HEK293 (cell line): ENCODE results near the gene RASSF3.

Source experiments
- CTCF ChIA-PET: fragments of 350-600 bp; formaldehyde crosslinking; extraction: SDS; loops from one replicate; lab custom pipeline; 2021; ENCODE audit warnings: antibody characterized with exemption; lab: Yijun Ruan, JAX
- POLR2A ChIA-PET: fragments of 300-600 bp; formaldehyde crosslinking; extraction: SDS; loops from one replicate; lab custom pipeline; 2020; ENCODE audit warnings: antibody characterized with exemption, inconsistent platforms; lab: Yijun Ruan, JAX
- H3K27ac ChIP-seq: fragments of 200-500 bp; sonication (Bioruptor generic); 2 replicates; pipeline ENCODE4 v1.5.1; 2014; ENCODE audit warnings: low read depth, low read length, control low read depth, inconsistent platforms; ENCODE audit errors: extremely low read depth
- H3K36me3 ChIP-seq, 2 experiments: fragments of 200-500 bp in 1 of 2; sonication (Bioruptor generic) in 1 of 2; 1 replicate in 1 of 2; 2 replicates in 1 of 2; pipeline ENCODE4 v1.5.1; 2014 to 2017; ENCODE audit warnings: inconsistent platforms in 2 of 2, low read length in 2 of 2; ENCODE audit not compliant: control insufficient read depth in 2 of 2, insufficient read depth in 1 of 2
- H3K4me1 ChIP-seq: fragments of 200-500 bp; sonication (Bioruptor generic); 2 replicates; pipeline ENCODE4 v1.5.1; 2014; ENCODE audit warnings: mild to moderate bottlenecking, low read length, inconsistent platforms; ENCODE audit not compliant: control insufficient read depth, insufficient read depth
- H3K4me3 ChIP-seq: 2 replicates; pipeline ENCODE4 v1.5.1; 2011; ENCODE audit warnings: low read depth, mild to moderate bottlenecking, control low read depth, low read length, moderate library complexity
- H3K9me3 ChIP-seq: fragments of 200-500 bp; sonication (Bioruptor generic); 2 replicates; pipeline ENCODE4 v1.5.1; 2014; ENCODE audit warnings: low read depth, low read length, inconsistent platforms; ENCODE audit not compliant: control insufficient read depth, insufficient read depth
- GLI4 ChIP-seq: fragments of 450-650 bp; formaldehyde crosslinking; IDR thresholded peaks from 2 replicates; pipeline ENCODE4 v1.5.1; 2016; ENCODE audit warnings: missing biosample characterization, missing genetic modification characterization
- HIC1 ChIP-seq: fragments of 450-650 bp; formaldehyde crosslinking; IDR thresholded peaks from 2 replicates; pipeline ENCODE4 v1.5.1; 2016; ENCODE audit warnings: missing biosample characterization, missing genetic modification characterization
- KLF7 ChIP-seq: fragments of 450-650 bp; formaldehyde crosslinking; IDR thresholded peaks from 2 replicates; pipeline ENCODE4 v1.5.1; 2016; ENCODE audit warnings: missing biosample characterization, missing genetic modification characterization, borderline replicate concordance
- KLF8 ChIP-seq: fragments of 450-650 bp; formaldehyde crosslinking; IDR thresholded peaks from 2 replicates; pipeline ENCODE4 v1.5.1; 2016; ENCODE audit warnings: missing biosample characterization, missing genetic modification characterization
- KLF9 ChIP-seq: fragments of 450-650 bp; formaldehyde crosslinking; IDR thresholded peaks from 2 replicates; pipeline ENCODE4 v1.5.1; 2016; ENCODE audit warnings: missing biosample characterization, missing genetic modification characterization, low read depth
- MZF1 ChIP-seq: fragments of 450-650 bp; formaldehyde crosslinking; IDR thresholded peaks from 2 replicates; pipeline ENCODE4 v1.5.1; 2017; ENCODE audit warnings: missing biosample characterization, missing genetic modification characterization, borderline replicate concordance
- PBX3 ChIP-seq: sonication (generic); formaldehyde crosslinking; IDR thresholded peaks from 2 replicates; pipeline ENCODE4 v1.8.1; 2022; ENCODE audit warnings: mild to moderate bottlenecking, moderate library complexity, missing genetic modification reagents
- SCRT1 ChIP-seq: fragments of 450-650 bp; formaldehyde crosslinking; IDR thresholded peaks from 2 replicates; pipeline ENCODE4 v1.5.1; 2016; ENCODE audit warnings: missing biosample characterization, missing genetic modification characterization, borderline replicate concordance
- ZBTB1 ChIP-seq: fragments of 450-650 bp; formaldehyde crosslinking; IDR thresholded peaks from 2 replicates; pipeline ENCODE4 v1.5.1; 2016; ENCODE audit warnings: missing biosample characterization, missing genetic modification characterization
- ZBTB44 ChIP-seq: fragments of 450-650 bp; IDR thresholded peaks from 2 replicates; pipeline ENCODE4 v1.5.1; 2018; ENCODE audit warnings: missing biosample characterization, mild to moderate bottlenecking, missing genetic modification characterization
- ZNF112 ChIP-seq: fragments of 450-650 bp; formaldehyde crosslinking; IDR thresholded peaks from 2 replicates; pipeline ENCODE4 v1.5.0; 2017; ENCODE audit warnings: missing biosample characterization, missing genetic modification characterization
- ZNF175 ChIP-seq: fragments of 450-650 bp; formaldehyde crosslinking; IDR thresholded peaks from 2 replicates; pipeline ENCODE4 v1.5.1; 2016; ENCODE audit warnings: missing biosample characterization, missing genetic modification characterization
- ZNF274 ChIP-seq, 2 experiments: fragments of 200-500 bp in 1 of 2; fragments of 450-650 bp in 1 of 2; sonication (Bioruptor generic) in 1 of 2; formaldehyde crosslinking in 1 of 2; IDR thresholded peaks; 2 replicates each; pipeline versions ENCODE4 v1.5.1 to v1.6.1; 2014 to 2016; ENCODE audit warnings: borderline replicate concordance in 1 of 2, inconsistent platforms in 1 of 2, low read length in 1 of 2, missing biosample characterization in 1 of 2, missing genetic modification characterization in 1 of 2
- ZNF354C ChIP-seq: fragments of 450-650 bp; formaldehyde crosslinking; IDR thresholded peaks from 2 replicates; pipeline ENCODE4 v1.5.1; 2016; ENCODE audit warnings: missing biosample characterization, missing genetic modification characterization, low read depth, borderline replicate concordance
- ZNF362 ChIP-seq: fragments of 450-650 bp; formaldehyde crosslinking; IDR thresholded peaks from 2 replicates; pipeline ENCODE4 v1.5.1; 2016; ENCODE audit warnings: missing biosample characterization, missing genetic modification characterization
- ZNF404 ChIP-seq: fragments of 450-650 bp; formaldehyde crosslinking; IDR thresholded peaks from 2 replicates; pipeline ENCODE4 v1.5.1; 2017; ENCODE audit warnings: missing biosample characterization, missing genetic modification characterization
- ZNF433 ChIP-seq: fragments of 450-650 bp; formaldehyde crosslinking; IDR thresholded peaks from 2 replicates; pipeline ENCODE4 v1.5.1; 2016; ENCODE audit warnings: missing biosample characterization, missing genetic modification characterization, low read depth
- ZNF510 ChIP-seq: fragments of 450-650 bp; formaldehyde crosslinking; IDR thresholded peaks from 2 replicates; pipeline ENCODE4 v1.5.1; 2018; ENCODE audit warnings: mild to moderate bottlenecking, missing genetic modification characterization, missing biosample characterization; ENCODE audit not compliant: insufficient replicate concordance
- ZNF544 ChIP-seq: fragments of 450-650 bp; formaldehyde crosslinking; IDR thresholded peaks from 2 replicates; pipeline ENCODE4 v1.5.0; 2017; ENCODE audit warnings: missing biosample characterization, missing genetic modification characterization
- ZNF600 ChIP-seq: fragments of 450-650 bp; formaldehyde crosslinking; IDR thresholded peaks from 2 replicates; pipeline ENCODE4 v1.5.1; 2016; ENCODE audit warnings: missing biosample characterization, missing genetic modification characterization
- ZNF707 ChIP-seq: fragments of 450-650 bp; formaldehyde crosslinking; IDR thresholded peaks from 2 replicates; pipeline ENCODE4 v1.5.1; 2016; ENCODE audit warnings: missing biosample characterization, missing genetic modification characterization
- ZNF768 ChIP-seq: fragments of 450-650 bp; formaldehyde crosslinking; IDR thresholded peaks from 2 replicates; pipeline ENCODE4 v1.5.1; 2018; ENCODE audit warnings: missing biosample characterization, mild to moderate bottlenecking, missing genetic modification characterization
- ZNF777 ChIP-seq: fragments of 450-650 bp; formaldehyde crosslinking; IDR thresholded peaks from 2 replicates; pipeline ENCODE4 v1.5.1; 2017; ENCODE audit warnings: missing biosample characterization, missing genetic modification characterization, borderline replicate concordance
- ZNF843 ChIP-seq: fragments of 450-650 bp; formaldehyde crosslinking; IDR thresholded peaks from 2 replicates; pipeline ENCODE4 v1.5.1; 2016; ENCODE audit warnings: missing biosample characterization, missing genetic modification characterization
- ZSCAN18 ChIP-seq: fragments of 450-650 bp; formaldehyde crosslinking; IDR thresholded peaks from 2 replicates; pipeline ENCODE4 v1.5.1; 2016; ENCODE audit warnings: missing biosample characterization, missing genetic modification characterization

The RASSF3 gene

GRCh38 chr12:64633011-64633939 lies 23.0 kb downstream of the RASSF3 start:
- Histone ChIP-seq H3K36me3 (no peaks in the 10 kb centered on the region; a peak in 1 of 3 replicates), H3K4me1 (peaks cover 16% of the 10 kb centered on the region), H3K27ac (no peak overlapping the region; the same call in 1 of the 2 replicates), H3K4me3 (no peak overlapping the region), H3K9me3 (no peaks in the 10 kb centered on the region)
- POLR2A ChIA-PET = interaction anchor here (0.7 kb wide), 1 partner anchor 24 kb away, joined by 3 read pairs; no protein-coding TSS in a partner anchor
- TF ChIP-seq ZNF175 = no peak
- TF ChIP-seq ZBTB1 (tag by site-specific recombination) = no peak
- no peak for TF ChIP-seq ZNF768
- TF ChIP-seq ZNF707 (tag by site-specific recombination) = peak; percentile 90
- TF ChIP-seq ZNF843 (tag by site-specific recombination) = no peak
- no peak for TF ChIP-seq ZBTB44 (tag by site-specific recombination)
- no peak for TF ChIP-seq KLF9 (tag by site-specific recombination)
- TF ChIP-seq MZF1 (tag by site-specific recombination) = peak; percentile 87; the same call in 1 of the 2 replicates
- TF ChIP-seq ZNF777 (tag by site-specific recombination) = no peak
- TF ChIP-seq ZNF600 (tag by site-specific recombination) = peak; percentile 27; the same call in 1 of the 2 replicates
- no peak for TF ChIP-seq ZNF274 (IDR thresholded peaks at IDR 0.05; ENCODE audit: low read length)
- TF ChIP-seq ZNF274 (tag by site-specific recombination; IDR thresholded peaks at IDR 0.05; ENCODE audit: borderline replicate concordance) = peak; percentile 68; the same call in 1 of the 2 replicates
- no peak for TF ChIP-seq GLI4 (tag by site-specific recombination)
- TF ChIP-seq PBX3 (CRISPR knock-in tag) = no peak
- CTCF ChIA-PET = no interaction called here

- ChIA-PET CTCF (no interaction called here), POLR2A (interaction anchor here (0.7 kb wide), 1 partner anchor 24 kb away, joined by 3 read pairs; no protein-coding TSS in a partner anchor)
- Histone ChIP-seq H3K4me3 (no peak overlapping the region), H3K27ac (peak overlapping the region; percentile 38), H3K4me1 (peaks cover 16% of the 10 kb centered on the region), H3K9me3 (no peaks in the 10 kb centered on the region), H3K36me3 (no peaks in the 10 kb centered on the region; a peak in 1 of 3 replicates)
- TF ChIP-seq ZNF510 (tag by site-specific recombination) (no peak), ZNF112 (no peak), ZNF354C (tag by site-specific recombination) (no peak), ZNF433 (no peak), KLF7 (tag by site-specific recombination) (no peak), ZSCAN18 (no peak), ZNF544 (no peak), HIC1 (no peak), SCRT1 (tag by site-specific recombination) (no peak), ZNF404 (tag by site-specific recombination) (no peak), ZNF362 (tag by site-specific recombination) (peak; percentile 59), KLF8 (tag by site-specific recombination) (no peak)
Measured at GRCh38 chr12:64633940-64634337, 23.6 kb downstream of the RASSF3 start.
